Heart left ventricle (tissue), 16 donors: ENCODE measurements around the gene MED27. TPM values are rescaled to one million over a fixed set of nuclear protein-coding genes. Genes with fewer than 3 reads are reported as not detected.

Source experiments
- ATAC-seq, 4 donors: fragments of 200-7000 bp; cut with Tn5 transposase; one replicate each; pipeline ENCODE4 v1.9.1; 2020 to 2022; ENCODE audit warnings: moderate library complexity in 4 of 4, mild to moderate bottlenecking in 3 of 4, moderate number of reproducible peaks in 1 of 4
- DNase-seq, 5 donors: peaks; one replicate each; pipeline ENCODE4 v3.0.0-alpha.2; 2020
- H3K27ac ChIP-seq, 12 donors: fragments of 200-600 bp; sonication (generic) in 4 of 12; one replicate each; pipeline versions ENCODE4 v1.5.0 to v1.8.0; 2016 to 2022; ENCODE audit warnings: mild to moderate bottlenecking in 2 of 12
- H3K27me3 ChIP-seq, 9 donors: fragments of 200-600 bp; sonication (generic) in 2 of 9; one replicate each; pipeline versions ENCODE4 v1.5.1 to v1.8.0; 2016 to 2022; ENCODE audit warnings: mild to moderate bottlenecking in 3 of 9
- H3K36me3 ChIP-seq, 9 donors: fragments of 200-600 bp; sonication (generic) in 2 of 9; one replicate each; pipeline versions ENCODE4 v1.5.0 to v1.8.0; 2018 to 2022; ENCODE audit warnings: mild to moderate bottlenecking in 2 of 9
- H3K4me1 ChIP-seq, 12 donors: fragments of 200-600 bp; sonication (generic) in 4 of 12; one replicate each; pipeline versions ENCODE4 v1.5.0 to v1.8.0; 2016 to 2022; ENCODE audit warnings: mild to moderate bottlenecking in 3 of 12
- H3K4me3 ChIP-seq, 12 donors: fragments of 200-600 bp; sonication (generic) in 4 of 12; one replicate each; pipeline versions ENCODE4 v1.5.0 to v1.8.0; 2017 to 2022; ENCODE audit warnings: mild to moderate bottlenecking in 9 of 12, moderate library complexity in 4 of 12
- H3K9me3 ChIP-seq, 12 donors: fragments of 200-600 bp; sonication (generic) in 4 of 12; one replicate each; pipeline versions ENCODE4 v1.5.0 to v1.8.0; 2016 to 2022; ENCODE audit warnings: mild to moderate bottlenecking in 1 of 12
- POLR2A ChIP-seq, 2 donors: fragments of 450-650 bp; IDR thresholded peaks; one replicate each; pipeline ENCODE4 v1.6.1; 2017; ENCODE audit warnings: antibody characterized with exemption in 2 of 2, mild to moderate bottlenecking in 2 of 2, moderate library complexity in 2 of 2
- WGBS, 4 donors: extraction: QIAGEN DNeasy Blood & Tissue Kit in 2 of 4; methylation state at CpG; one replicate each; pipeline versions ENCODE4 v1.1.5 to v1.1.7; 2013 to 2018; 5-methylcytosine and 5-hydroxymethylcytosine counted together
- intact Hi-C, 10 donors: fragments of 100-400 bp; cut with DNase I; formaldehyde crosslinking; loops; one replicate each; pipeline versions ENCODE4 v1.11.1 to v1.14.2; 2022
- polyA plus RNA-seq, 2 donors: library from polyadenylated mRNA; stranded (reverse); fragments of 200-250 nt; gene quantifications; one replicate each; pipeline ENCODE4 v1.2.3, GENCODE V29; 2013
- total RNA-seq, 9 donors: library from RNA; depleted of rRNA in 2 of 9; stranded (reverse); fragments of >200 nt in 2 of 9; fragmentation: NEBNext Ultra II Directional in 3 of 9; extraction: Animal tissue kit (Norgen Biotek cat#: 25700) in 3 of 9; gene quantifications; one replicate each; pipeline versions ENCODE4 v1.1.0 to v1.2.4, GENCODE V29; 2016 to 2023
- TF ChIP-seq, protein P1 (sequence below), 12 donors: fragments of 200-600 bp; sonication (generic) in 4 of 12; IDR thresholded peaks; one replicate each; pipeline versions ENCODE4 v1.5.0 to v1.8.0; 2018 to 2022; ENCODE audit warnings: antibody characterized with exemption in 12 of 12, mild to moderate bottlenecking in 5 of 12
- donor health status: ischemic (EF 13 %, LVEDD 7.1; RV severe dilation, severe dysfunction).
- donor health status: healthy with polysubstance abuse.
- donor health status: DM: no; HTN: yes; CAD: no.
- donor health status: DM: no; HTN: no; CAD: no.
- donor health status: ischemic (EF 25% LVEDD 6.9; RV normal size, moderate dysfunction).
- donor health status: ischemic (EF 25% LVEDD 5.7; RV mildly dilated, moderate dysfunction).
- donor health status: healthy.
- donor health status: DM: yes; HTN: yes; CAD: no.
- donor health status: ischemic (EF 35%, LVEDD 5.7; RV mildly dilated, moderate dysfunction).
- donor health status: nonischemic (EF 11% LVEDD 7.7; RV severe dilation, severe dysfunction).
- donor health status: DM: yes; HTN: yes; CAD: no.
- donor health status: PGD.
- donor health status: ischemic (EF 29% LVEDD 5.4; RV normal size, mild dysfunction).
- donor health status: nonischemic (EF 23%, LVEDD 6.1; RV moderate dilation, normal function).

The MED27 gene
- total and polyA plus RNA-seq, 11 donors, result 14.3 to 23.0 (median 15.6) TPM

DNA sequence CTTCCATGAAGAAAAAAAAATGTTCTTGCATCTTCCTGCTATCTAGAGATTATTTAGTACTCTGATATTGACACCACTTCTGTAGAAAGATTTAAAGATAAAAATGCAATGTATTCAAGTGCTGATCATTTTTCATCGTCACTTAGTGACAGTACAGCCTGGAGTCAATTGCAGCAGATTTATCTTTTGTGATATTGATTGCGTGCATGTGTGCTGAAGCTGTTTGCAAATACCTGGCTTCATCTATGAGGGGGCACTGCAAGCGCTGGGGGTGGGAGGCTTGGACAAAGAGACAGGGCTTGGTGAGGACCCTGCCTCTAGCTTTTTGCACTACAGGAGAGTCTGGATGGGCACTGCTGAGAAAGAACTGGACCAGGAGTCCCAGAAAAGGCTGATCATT, 38.0 kb upstream of the MED27 start:
- WGBS, 4 donors, result 72 to 82% (median 80%) methylated on average over 3 of the region's 3 CpGs
- TF ChIP-seq, protein P1, sequence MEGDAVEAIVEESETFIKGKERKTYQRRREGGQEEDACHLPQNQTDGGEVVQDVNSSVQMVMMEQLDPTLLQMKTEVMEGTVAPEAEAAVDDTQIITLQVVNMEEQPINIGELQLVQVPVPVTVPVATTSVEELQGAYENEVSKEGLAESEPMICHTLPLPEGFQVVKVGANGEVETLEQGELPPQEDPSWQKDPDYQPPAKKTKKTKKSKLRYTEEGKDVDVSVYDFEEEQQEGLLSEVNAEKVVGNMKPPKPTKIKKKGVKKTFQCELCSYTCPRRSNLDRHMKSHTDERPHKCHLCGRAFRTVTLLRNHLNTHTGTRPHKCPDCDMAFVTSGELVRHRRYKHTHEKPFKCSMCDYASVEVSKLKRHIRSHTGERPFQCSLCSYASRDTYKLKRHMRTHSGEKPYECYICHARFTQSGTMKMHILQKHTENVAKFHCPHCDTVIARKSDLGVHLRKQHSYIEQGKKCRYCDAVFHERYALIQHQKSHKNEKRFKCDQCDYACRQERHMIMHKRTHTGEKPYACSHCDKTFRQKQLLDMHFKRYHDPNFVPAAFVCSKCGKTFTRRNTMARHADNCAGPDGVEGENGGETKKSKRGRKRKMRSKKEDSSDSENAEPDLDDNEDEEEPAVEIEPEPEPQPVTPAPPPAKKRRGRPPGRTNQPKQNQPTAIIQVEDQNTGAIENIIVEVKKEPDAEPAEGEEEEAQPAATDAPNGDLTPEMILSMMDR (IDR thresholded peaks at IDR 0.05), result no peak
- no peak for TF ChIP-seq POLR2A (IDR thresholded peaks at IDR 0.05)
- Histone ChIP-seq H3K27ac (no peak overlapping the region), H3K4me1 (no peaks in the 10 kb centered on the region), H3K9me3 (no peaks in the 10 kb centered on the region), H3K36me3 (no peaks in the 10 kb centered on the region), H3K4me3 (no peak overlapping the region), H3K27me3 (peaks cover 0 to 33% (median 4%) of the 10 kb centered on the region in 9 donors)
- ATAC-seq, result no peak
- intact Hi-C loops, result no loop called here
- no peak for DNase-seq

DNA sequence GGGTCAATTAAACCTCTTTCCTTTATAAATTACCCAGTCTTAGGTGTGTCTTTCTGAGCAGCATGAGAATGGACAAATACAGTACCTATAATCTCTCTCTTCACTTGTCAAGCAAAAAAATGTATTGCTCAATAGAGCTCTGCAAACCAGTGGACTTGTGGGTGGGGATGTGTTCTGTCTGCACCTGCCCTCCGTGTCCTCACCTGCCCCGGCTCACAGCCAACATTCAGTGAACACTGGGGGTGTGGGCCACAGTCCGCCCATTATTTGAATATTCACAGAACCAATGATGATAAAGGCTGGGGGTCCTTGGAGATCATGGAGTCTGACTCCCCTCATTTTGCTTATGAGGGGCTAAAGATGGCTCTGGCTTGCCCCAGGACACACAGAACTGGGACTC, 36.9 kb upstream of the MED27 start:
- ATAC-seq, result no peak
- H3K4me1 ChIP-seq, result no peaks in the 10 kb centered on the region
- H3K27me3 ChIP-seq, result peaks cover 0 to 24% (median 0%) of the 10 kb centered on the region in 9 donors
- DNase-seq, result no peak
- H3K27ac ChIP-seq, result no peak overlapping the region
- no peak overlapping the region for H3K4me3 ChIP-seq
- no peaks in the 10 kb centered on the region for H3K36me3 ChIP-seq
- TF ChIP-seq POLR2A (IDR thresholded peaks at IDR 0.05), result no peak
- TF ChIP-seq, protein P1 (IDR thresholded peaks at IDR 0.05), result no peak
- no peaks in the 10 kb centered on the region for H3K9me3 ChIP-seq
- 68 to 85% (median 77%) methylated on average over 3 of the region's 3 CpGs for WGBS, 4 donors
- intact Hi-C loops, result no loop called here

DNA sequence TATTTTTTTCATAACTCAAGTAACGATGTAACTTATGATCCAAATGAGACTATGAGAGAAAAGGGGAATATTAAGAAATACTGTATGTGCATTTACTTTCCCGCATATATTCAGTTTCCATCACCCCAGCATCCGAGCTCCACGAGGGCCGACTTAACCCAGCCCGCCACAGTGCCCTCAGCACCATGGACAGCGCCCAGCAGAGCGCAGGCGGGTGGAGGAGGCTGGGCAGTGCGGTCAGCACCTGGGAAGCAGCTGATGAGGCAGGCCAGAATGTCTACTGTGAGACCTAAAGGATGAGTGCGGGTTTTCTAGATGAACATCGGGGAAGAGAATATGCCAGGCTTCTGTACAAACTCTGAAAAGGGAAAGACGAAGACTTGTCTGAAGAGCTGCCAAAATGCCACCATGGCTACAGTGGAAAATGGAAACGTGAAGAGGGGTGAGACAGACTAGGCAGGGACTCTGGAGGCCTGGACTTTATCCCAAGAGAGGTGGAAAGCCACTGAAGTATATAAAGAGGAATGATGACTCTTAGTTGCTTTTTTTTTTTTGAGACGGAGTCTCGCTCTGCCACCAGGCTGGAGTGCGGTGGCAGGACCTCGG, 34.5 kb upstream of the MED27 start:
- H3K4me1 ChIP-seq, result no peaks in the 10 kb centered on the region
- WGBS, 4 donors, result 30 to 32% (median 31%) methylated on average over 18 of the region's 18 CpGs
- TF ChIP-seq, protein P1 (IDR thresholded peaks at IDR 0.05), result no peak
- no peak for TF ChIP-seq POLR2A (IDR thresholded peaks at IDR 0.05)
- no peak overlapping the region for H3K4me3 ChIP-seq
- ATAC-seq (peak; percentile 73 to 92 (median 88)), DNase-seq (peak; percentile 52 to 77 (median 58))
- intact Hi-C loops, result no loop called here
- peaks cover 0 to 14% (median 0%) of the 10 kb centered on the region in 9 donors for H3K27me3 ChIP-seq
- no peak overlapping the region for H3K27ac ChIP-seq
- H3K9me3 ChIP-seq, result no peaks in the 10 kb centered on the region
- H3K36me3 ChIP-seq, result no peaks in the 10 kb centered on the region

DNA sequence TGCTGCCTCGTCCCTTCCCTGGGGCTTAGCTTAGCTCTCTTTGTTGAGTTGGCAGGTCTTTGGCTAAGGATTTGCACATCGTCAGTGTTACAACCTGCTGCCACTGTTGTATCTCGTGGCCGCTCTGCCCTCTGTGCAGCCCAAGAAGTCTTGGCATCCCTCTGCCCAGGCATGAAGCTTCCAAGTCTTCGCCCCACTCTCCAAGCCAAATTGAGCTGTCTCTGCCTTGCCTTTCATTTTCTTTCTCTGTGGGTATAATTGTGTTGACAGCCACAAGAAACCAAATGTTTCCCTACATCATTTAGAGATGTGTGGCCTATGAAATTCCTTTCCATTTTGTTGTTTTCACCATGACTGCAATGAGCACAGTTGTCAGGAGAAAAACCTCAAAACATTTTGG, 29.6 kb upstream of the MED27 start:
- Histone ChIP-seq H3K36me3 (no peaks in the 10 kb centered on the region), H3K27ac (no peak overlapping the region), H3K9me3 (no peaks in the 10 kb centered on the region), H3K4me1 (no peaks in the 10 kb centered on the region), H3K27me3 (peaks cover 0 to 8% (median 0%) of the 10 kb centered on the region in 9 donors), H3K4me3 (no peak overlapping the region)
- 71 to 77% (median 73%) methylated on average over 5 of the region's 5 CpGs for WGBS, 4 donors
- no peak for DNase-seq
- no peak for ATAC-seq
- intact Hi-C loops, result loop anchor here in 1 of 10 donors (10.0 kb wide), 1 partner anchor 324 kb away; no protein-coding TSS in a partner anchor
- TF ChIP-seq POLR2A (IDR thresholded peaks at IDR 0.05), result no peak
- TF ChIP-seq, protein P1 (IDR thresholded peaks at IDR 0.05), result no peak
